ENCODE data around the gene RBM43. TPM values are rescaled to one million over a fixed set of nuclear protein-coding genes. Genes with fewer than 3 reads are reported as not detected.

The RBM43 gene
- total RNA-seq, 1 experiment from 2014 or later = 2.5 TPM

DNA sequence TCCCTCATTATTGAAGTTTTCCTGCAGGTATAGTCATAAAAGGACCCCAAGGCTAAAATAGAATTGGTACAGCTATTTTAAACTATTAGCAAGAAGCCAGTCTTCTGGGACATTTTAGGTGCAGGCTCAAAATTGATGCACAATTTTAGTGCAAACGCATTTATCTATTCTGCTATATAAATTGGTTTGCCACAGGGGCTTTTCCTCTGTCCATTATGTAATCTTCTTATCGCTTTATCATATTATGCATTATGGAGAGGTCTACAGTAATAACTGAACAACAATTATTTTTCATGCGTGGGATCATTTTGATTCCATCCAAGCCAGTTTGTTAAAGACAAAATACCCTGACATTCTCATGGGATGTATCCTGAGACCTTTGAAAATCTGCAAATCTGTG is 54.6 kb downstream of the RBM43 start:
- H3K4me1 ChIP-seq (ENCODE audit: insufficient read depth, low read length) = no peaks in the 10 kb centered on the region
- no peaks in the 10 kb centered on the region for H3K27me3 ChIP-seq (ENCODE audit: low read length)
- H3K9ac ChIP-seq (ENCODE audit: low read length) = no peak overlapping the region
- H2AFZ ChIP-seq (ENCODE audit: low read length) = no peak overlapping the region
- BruUV-seq (replicated peaks) = no TSS peak
- no peak overlapping the region for H3K4me2 ChIP-seq (ENCODE audit: low read length)
- intact Hi-C loops (cut with micrococcal nuclease) = no loop called here
- no peak overlapping the region for H3K4me3 ChIP-seq (ENCODE audit: low read length)
- no peaks in the 10 kb centered on the region for H3K79me2 ChIP-seq (ENCODE audit: low read length)
- TF ChIP-seq CTCF (conservative IDR thresholded peaks at IDR 0.05; ENCODE audit: low read depth, low read length) (no peak), EZH2phosphoT487 (IDR thresholded peaks at IDR 0.05; ENCODE audit: borderline replicate concordance, low read length) (no peak), EZH2 (IDR thresholded peaks at IDR 0.05; ENCODE audit: low read length, unreplicated experiment) (no peak)
- H3K9me3 ChIP-seq (ENCODE audit: low read length) = no peaks in the 10 kb centered on the region
- ATAC-seq (no peak), DNase-seq (no peak)
- no peak overlapping the region for H3K27ac ChIP-seq (ENCODE audit: low read length)
- ChIA-PET CTCF (no interaction called here), POLR2A (ENCODE audit: unreplicated experiment) (no interaction called here)
- H3K36me3 ChIP-seq (ENCODE audit: low read depth, low read length) = no peaks in the 10 kb centered on the region
- H4K20me1 ChIP-seq (ENCODE audit: low read length) = no peaks in the 10 kb centered on the region
- no peaks in the 10 kb centered on the region; the same call in 1 of the 2 replicates for H3K9me2 ChIP-seq (replicated peaks; ENCODE audit: low read length)
- no peaks in the 10 kb centered on the region for H3F3A ChIP-seq (ENCODE audit: low read length, unreplicated experiment)

- intact Hi-C loops (cut with micrococcal nuclease) = no loop called here
These were observed 55.2 kb downstream of the RBM43 start for GRCh38 chr2:151206446-151206968.

More at GRCh38 chr2:151206446-151206968, 55.2 kb downstream of the RBM43 start:
- no peaks in the 10 kb centered on the region for H3K4me1 ChIP-seq (ENCODE audit: insufficient read depth, low read length)
- no peaks in the 10 kb centered on the region; the same call in 1 of the 2 replicates for H3K9me2 ChIP-seq (replicated peaks; ENCODE audit: low read length)
- no peaks in the 10 kb centered on the region for H3K27me3 ChIP-seq (ENCODE audit: low read length)
- no peaks in the 10 kb centered on the region for H3K9me3 ChIP-seq (ENCODE audit: low read length)
- POLR2A ChIA-PET (ENCODE audit: unreplicated experiment) = no interaction called here
- no peak overlapping the region for H3K4me3 ChIP-seq (ENCODE audit: low read length)
- no peak overlapping the region for H3K4me2 ChIP-seq (ENCODE audit: low read length)
- no peaks in the 10 kb centered on the region for H3K79me2 ChIP-seq (ENCODE audit: low read length)
- H3K9ac ChIP-seq (ENCODE audit: low read length) = no peak overlapping the region
- TF ChIP-seq CTCF (conservative IDR thresholded peaks at IDR 0.05; ENCODE audit: low read depth, low read length) (no peak), EZH2 (IDR thresholded peaks at IDR 0.05; ENCODE audit: low read length, unreplicated experiment) (no peak), EZH2phosphoT487 (IDR thresholded peaks at IDR 0.05; ENCODE audit: borderline replicate concordance, low read length) (no peak)
- BruUV-seq (replicated peaks) = no TSS peak
- H3K36me3 ChIP-seq (ENCODE audit: low read depth, low read length) = no peaks in the 10 kb centered on the region
- no peaks in the 10 kb centered on the region for H3F3A ChIP-seq (ENCODE audit: low read length, unreplicated experiment)
- no peaks in the 10 kb centered on the region for H4K20me1 ChIP-seq (ENCODE audit: low read length)
- ATAC-seq (no peak), DNase-seq (no peak)
- H3K27ac ChIP-seq (ENCODE audit: low read length) = no peak overlapping the region
- no peak overlapping the region for H2AFZ ChIP-seq (ENCODE audit: low read length)
- CTCF ChIA-PET = no interaction called here

Data from PC-3 (cell line).